Activated CD8-positive, alpha-beta memory T cell treated with anti-CD3 and anti-CD28 coated beads, Interleukin-2, amount 50 U/mL, for 24 hours (primary cell): ENCODE measurements around the gene DUS3L.
"Not testable (repeated sequence)": the region's sequence is repeated elsewhere in the genome, so short reads cannot be mapped to it uniquely, and the experiment has no call there.

Experiments used
- DNase-seq: peaks from one replicate; pipeline ENCODE4 v3.0.0-alpha.2; 2020; ENCODE audit errors: extremely low read depth

Gene DUS3L

DNA sequence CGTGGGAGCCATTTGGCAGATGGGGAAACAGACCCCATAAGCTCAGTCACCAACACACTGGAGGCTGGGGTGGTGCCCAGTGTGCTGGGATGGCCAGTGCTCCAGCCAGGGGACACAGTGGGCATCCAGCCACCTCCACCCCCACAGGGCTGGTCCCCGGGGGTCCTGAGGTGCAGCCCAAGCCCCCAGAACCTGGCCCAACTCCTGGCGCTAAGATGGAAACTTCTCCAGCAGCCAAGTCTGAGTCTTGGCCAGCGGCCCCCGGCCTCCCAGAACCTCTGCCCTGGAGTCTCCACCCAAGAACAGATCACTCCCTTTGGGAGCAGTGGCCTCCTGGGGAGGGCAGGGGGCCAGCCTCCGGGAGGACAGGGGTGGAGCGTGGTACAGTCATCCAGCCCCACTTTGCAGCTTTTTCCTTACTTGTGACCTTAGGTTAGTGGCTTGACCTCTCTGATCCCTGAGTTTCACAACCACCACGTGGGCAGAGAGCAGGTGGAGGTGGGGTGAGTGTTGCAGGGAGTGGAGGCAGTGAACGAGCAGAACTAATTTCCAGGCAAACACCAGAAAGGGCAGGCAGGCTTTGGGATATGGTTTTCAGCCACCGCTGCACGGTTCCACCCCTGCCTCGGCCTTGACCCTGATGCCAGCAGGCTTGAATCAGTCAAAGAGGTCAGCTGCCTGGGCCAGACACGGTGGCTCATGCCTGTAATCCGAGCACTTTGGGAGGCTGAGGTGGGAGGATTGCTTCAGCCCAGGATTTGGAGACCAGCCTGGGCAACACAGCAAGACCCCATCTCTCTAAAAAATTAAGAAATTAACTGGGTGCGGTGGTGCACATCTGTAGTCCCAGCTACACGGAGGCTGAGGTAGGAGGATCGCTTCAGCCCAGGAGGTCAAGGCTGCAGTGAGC is 9.7 kb upstream of the DUS3L start:
- DNase-seq, result no peak

DNA sequence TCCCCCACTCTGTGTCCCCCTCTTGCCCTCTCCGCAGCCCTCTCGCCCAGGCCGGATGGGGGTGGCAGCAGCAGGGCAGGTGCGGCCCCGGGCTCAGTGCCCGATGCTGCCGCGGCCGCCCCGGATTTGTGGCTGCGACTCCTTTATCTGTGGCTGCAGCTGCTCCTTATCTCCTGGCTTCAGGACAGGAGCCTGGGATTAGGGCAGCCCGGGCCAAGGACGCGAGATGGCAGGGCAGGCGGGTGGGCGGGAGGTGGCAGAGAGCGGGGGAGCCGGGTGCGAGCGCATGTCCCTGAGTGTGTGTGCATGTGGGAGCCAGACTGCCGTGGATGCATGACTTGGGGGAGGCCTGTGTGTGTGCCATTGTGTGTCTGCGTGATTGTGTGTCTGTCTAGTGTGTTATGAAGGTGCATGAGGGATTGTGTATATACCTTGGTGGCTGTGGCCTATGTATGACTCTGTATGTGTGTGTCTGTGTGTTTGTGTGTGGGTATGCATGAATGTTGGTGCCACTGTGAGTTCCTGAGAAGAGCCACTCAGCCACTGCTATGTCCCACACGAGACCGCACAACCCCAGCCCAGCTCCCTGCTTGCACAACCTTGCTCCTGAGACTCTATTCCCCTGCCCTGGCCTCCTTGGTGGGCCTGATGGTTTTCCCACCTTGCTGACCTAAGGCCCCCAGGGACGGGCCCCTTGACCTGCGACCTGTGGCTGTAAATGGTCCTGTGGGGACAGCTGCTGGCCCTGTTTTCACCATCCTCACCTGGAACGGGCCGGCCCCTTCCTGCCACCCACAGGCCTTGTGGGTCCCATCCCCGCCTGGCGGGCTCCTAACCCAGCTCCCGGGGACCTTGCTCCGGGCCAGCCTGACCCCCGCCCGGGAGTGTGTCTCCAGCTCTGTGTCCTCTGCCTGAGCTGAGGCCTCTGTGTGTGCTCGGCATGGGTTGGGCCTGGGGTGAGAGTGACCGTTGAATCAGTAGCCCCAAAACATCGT is 8.6 kb upstream of the DUS3L start:
- DNase-seq, result no peak

DNA sequence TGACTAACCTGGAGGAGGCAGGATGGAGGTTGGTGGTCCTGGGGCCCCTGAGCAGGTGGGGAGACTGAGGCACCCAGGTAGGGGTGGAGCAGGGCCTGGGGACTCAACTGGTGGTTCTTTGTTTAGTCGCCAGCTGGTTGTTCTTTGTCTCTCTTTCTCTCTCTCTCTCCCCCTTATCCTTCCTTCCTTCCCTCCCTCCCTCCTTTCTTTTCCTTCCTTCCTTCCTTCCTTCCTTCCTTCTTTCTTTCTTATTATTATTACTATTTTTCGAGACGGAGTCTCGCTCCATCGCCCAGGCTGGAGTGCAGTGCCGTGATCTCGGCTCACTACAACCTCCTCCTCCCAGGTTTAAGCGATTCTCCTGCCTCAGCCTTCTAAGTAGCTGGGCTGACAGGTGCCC is 7.3 kb upstream of the DUS3L start:
- DNase-seq, result no peak

DNA sequence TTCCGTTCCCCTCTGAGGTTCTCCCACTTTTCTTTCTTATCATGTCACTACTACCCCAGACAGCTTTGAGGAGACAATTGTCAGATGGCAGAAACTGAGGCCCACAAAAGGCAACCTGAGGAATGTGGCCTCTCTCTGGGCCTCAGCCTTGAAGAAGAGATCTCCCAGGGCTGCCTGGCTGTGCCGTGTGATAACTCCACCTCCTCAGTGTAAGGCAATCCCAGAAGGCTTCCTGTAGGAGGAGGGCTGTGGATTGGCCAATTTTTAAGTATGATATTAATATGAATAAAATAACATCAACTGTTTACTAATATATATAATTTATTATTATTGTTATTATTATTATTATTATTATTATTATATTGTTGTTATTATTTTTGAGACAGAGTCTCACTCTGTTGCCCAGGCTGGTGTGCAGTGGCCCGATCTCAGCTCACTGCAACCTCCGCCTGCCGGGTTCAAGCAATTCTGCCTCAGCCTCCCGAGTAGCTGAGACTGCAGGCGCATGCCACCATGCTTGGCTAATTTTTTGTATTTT is 4.5 kb upstream of the DUS3L start:
- no peak for DNase-seq

DNA sequence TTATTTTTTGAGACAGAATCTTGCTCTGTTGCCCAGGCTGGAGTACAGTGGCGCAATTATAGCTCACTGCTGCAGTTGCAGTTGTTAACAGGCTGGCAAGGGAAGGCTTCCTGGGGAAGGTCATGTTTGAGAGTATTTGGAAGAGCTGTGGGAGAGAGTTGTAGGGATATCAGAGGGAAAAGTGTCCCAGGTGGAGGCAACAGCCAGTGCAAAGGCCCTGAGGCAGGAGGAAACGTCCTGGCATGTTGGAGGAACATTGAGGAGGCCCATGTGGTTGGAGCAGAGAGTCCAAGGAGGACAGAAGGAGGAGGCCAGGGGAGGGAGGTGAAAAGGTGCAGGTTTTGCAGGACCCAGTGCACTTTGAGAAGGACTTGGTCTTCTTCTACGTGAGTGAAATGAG is 2.2 kb upstream of the DUS3L start:
- DNase-seq, result no peak

DNA sequence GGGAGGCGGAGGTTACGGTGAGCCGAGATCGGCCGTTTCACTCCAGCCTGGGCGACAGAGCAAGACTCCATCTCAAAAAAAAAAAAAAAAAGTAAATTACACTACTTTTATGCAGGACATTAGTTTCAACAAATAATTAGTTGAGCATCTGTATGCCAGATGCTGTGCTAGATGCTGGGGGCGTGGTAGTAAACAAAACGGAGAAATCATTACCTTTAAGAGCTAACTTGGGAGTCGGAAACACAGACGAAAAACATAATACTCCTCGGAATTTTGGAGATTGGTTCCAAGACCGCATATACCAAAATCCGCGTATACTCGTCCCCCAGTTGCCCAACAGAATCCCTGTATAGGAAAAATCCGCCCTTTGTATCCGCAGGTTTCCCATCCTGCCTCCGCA is 1.3 kb upstream of the DUS3L start:
- no peak for DNase-seq

DNA sequence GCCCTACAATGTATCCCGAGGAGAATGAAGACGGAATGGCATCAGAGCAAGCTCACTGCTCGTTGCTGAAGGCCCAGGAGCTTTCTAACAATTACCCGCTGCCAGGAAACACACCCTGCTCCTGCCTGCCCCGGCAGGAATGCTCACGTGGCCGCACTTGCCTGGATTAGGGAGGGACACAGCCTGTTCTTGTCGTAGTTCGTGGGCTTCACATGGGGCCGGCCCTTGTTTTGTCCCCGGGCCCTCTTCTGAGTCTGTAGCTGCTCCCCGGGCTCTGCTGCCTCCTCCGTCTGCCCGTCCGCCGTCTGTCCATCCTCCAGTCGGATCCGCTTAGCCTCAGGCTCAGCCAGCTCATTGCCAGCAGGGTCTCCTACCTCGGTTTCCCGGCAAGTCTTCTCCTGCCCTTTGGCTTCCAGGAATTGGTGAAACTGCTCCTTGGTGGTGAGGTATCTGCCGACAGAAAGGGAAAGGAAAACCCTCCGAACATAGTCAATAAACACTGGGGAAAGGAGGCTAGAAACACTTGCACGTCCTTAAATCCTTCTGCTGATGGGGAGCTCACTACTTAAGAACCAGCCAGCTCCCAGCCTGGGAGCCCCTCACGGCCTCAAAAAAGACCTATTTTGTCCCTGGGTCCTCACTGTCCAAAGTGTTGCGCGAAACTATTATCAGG is 941 bp downstream of the DUS3L start:
- DNase-seq, result no peak

DNA sequence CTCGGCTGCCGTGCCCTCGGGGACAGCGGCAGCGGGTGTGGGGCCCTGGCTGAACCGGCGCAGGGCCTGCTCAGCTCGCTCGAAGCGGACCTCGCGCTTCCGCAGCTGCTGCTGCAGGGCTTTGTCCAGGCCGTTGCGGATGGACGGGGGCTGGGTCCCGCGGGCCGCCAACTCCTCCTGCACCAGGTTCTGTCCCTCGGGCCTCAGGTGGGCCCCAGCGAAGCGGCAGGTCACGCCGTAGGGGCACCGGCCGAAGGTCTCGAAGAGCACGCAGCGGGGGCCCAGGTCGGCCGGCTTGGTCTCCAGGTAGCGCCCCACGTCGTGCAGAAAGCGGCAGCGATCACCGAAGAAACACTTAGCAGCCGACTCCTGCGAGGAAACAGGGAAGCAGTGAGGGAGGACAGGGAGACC is 1.6 kb downstream of the DUS3L start:
- no peak for DNase-seq

DNA sequence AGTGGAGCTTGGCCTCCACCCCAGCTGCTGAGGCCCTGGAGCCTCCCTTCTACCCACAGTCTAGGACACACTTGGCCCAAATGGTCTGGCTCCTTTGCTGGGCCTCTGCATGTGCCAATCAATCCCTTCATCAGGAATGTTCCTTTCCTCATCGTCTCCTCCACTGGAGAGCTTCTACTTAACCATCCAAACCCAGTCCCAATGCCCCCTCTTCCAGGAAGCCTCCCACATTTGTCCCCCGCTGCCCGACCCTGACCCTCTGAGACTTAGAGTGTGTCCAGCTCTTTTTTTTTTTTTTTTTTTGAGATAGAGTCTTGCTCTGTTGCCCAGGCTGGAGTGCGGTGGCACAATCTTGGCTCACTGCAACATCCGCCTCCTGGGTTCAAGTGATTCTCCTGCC is 2.5 kb downstream of the DUS3L start:
- DNase-seq, result no peak

DNA sequence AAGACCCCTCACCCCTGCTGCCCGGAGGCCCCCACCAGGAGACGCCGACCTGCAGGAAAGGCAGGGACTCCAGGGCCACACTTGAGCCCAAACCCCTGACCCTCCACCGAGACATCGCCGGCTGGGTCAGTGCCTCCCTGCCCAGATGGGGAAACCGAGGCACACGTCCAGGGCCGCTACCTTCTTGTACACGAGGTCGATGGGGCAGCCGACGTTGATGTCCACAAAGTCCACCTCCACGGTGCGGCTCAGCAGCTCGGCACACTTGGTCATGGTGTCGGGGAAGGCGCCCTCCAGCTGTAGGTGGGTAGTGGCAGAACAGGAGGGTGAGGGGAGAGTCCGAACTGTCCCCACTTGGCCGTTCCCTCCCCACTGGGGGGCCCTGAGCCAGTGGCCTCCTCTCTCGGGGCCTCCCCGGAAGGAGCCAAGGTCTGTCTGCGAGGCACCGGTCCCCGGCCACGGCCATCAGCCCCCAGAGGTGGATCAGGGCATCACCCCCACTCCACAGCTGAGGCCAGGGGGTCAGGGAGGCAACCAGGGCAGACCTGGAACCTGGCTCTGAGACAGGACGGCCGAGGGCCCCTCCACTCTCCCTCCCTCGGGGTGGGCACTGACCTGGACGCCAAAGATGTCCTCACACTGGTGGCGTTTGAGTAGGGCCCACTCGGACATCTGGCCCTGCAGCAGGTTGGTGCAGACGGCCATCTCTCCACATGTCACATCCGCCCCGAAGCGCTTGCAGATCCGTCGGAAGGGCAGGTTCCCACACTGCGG is 3.4 kb downstream of the DUS3L start:
- DNase-seq, result no peak

DNA sequence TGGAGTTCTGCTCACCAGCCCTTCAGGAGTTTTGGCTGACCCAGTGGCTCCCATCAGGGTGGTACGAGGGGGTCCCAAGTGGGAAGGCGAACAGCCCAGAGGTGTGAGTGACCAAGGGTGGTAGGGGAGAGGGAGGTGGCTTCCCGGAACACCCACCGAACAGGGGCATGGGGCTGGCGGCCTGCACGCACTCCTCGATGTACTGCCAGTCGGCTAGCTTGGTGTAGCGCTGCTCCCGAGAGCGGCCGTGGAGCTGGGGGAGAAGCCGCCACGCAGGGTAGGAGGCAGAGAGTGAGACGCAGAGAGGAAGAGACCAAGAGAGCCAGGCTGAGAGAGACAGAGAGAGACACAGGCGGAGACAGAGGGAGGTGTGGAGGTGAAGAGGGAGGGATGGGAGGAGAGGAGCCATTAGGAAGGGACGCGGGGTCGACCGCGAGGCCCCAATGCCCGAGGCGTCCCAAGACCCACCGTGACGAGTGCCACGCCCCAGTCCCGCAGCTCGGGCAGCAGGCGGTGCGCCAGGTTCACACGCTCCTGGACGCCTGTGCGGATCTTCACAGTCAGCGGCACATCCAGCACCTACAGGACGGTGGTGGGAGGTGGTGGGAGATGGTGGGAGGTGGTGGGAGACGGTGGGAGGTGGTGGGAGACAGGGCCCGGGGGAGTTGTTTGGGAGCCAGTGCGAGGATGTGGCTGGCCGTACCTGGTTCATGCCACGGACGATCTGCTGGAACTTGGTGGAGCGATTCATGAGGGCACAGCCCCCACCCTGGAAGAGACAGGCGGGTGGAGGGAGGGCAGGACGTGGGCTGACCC is 4.2 kb downstream of the DUS3L start:
- DNase-seq, result no peak

DNA sequence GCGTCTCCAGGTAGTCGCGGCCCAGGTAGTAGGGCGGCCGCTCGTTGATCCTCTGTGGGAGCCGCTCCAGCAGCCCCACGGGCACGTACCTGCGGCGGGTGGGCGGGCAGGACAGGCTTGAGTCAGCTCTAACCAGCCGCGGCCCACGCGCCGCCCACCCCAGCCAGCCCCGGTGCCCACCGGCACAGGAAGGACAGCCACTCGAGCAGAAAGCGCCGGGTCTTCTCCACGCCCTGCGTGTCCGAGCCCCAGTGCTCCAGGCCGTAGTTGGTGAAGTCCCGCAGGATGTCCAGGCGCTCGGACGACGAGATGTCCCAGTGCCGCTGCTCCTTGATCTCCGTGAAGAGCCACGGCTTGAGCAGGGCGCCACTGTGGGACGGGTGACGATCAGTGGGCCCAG is 5.5 kb downstream of the DUS3L start:
- no peak for DNase-seq

DNA sequence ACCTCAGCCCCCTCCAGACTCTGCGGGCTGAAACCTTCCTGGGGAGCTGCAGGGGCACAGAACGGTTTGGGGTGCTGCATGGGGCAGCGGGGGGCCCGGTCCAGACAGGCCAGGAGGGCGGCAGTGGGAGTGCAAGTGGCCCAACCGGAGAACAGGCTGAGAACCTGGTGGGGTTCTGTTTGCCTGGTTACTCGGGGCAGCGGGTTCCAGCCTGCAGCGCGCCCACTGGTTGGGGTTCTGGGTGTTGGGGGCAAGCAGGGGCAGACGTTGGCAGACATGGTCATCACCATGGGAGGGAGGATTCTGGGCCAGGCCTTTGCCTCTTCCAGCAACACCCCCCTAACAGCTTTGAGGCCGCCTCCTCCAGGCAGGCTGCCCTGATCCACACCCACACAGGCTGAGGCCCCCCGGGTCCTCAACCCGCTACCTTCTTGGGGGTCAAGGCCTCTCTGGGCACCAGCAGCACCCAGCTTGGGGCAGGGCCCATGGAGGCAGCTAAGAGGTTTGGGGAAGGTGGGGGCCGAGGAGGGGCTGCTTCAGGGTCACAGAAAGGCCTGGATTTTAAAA is 6.3 kb downstream of the DUS3L start, which contains the start of gene PRR22:
Gene PRR22, minus strand, starts transcription at position 166 of the 567 bp plus-strand sequence. Its CDS starts 86 bp downstream, at position 80.
- DNase-seq, result no peak

DNA sequence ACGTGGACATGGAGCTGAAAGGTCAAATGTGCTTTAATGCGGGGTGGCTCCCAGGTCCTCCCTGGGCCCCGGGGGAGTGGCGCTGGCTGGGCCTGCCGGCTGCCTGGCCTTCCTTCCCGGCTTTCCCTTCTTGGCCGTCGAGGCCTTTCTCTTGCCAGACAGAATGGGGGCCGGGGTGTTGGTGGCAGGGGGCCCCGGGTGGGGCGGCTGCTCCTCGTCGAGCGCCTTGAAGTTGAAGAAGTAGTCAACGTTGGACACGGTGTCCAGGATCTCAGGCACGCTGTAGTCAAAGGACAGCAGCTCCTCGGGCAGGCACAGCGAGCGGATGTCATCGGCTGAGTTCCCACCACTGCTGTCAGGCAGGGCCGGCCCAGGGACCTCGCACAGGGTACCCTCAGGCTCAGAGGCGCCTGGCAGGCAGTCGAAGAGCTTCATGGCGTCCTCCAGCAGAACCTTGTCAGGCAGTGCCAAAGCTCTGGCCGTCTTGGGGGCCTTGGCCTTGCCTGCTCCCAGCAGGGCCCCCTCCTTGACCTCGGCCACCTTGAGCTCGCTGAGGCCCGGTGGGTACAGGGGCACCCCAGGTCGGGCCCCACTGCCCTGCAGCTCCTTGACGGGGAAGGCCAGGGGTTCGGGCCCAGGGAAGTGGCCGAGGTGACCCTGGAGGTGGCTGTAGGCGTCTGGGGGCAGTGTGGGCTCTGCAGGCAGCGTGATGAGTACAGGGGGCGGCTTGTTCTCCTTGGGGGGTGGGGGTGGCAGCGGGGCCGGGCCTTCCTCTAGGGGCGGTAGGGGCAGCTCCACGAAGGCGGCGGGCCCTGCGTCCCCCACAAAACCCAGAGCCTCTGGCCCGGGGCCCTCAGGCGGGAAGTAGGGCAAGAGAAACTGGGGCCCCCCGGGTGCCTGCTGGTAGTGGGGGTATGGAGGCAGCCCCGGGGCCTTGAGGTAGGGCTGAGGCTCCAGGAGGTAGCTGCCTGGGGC is 7.7 kb downstream of the DUS3L start:
- DNase-seq, result no peak

DNA sequence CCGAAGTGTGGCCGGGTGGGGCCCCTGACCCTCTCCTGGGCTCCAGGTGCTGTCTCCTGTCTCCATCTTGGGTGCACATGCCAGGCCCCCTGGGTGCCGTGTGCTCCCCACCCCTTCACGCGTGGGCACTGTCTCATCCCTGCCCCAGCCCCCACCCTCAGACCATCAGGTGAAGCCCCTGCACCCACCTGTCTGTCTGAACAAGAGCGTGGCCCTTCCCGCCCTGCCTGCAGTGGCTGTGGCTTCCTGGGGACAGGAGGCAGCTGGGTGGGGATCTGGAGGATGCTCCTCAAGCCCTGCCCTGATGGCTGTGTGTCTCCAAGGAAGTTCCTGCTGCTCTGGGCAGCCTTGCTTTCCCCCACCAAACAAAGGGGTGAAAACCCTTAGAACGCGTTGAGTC is 8.6 kb downstream of the DUS3L start:
- no peak for DNase-seq

DNA sequence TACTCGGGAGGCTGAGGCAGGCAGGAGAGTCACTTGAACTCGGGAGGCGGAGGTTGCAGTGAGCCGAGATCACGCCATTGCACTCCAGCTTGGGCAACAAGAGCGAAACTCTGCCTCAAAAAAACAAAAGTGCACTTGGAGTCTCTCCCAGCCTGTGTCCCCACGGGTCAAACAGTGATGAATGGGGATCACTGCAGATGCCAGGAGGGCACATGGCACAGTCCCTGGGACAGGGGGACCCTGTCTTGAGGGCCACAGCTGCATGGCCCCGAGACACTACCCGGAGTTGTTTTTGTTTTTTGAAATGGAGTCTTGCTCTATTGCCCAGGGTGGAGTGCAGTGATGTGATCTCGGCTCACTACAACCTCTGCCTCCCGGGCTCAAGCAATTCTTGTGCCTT is 10.0 kb downstream of the DUS3L start:
- not testable (repeated sequence) for DNase-seq

DNA sequence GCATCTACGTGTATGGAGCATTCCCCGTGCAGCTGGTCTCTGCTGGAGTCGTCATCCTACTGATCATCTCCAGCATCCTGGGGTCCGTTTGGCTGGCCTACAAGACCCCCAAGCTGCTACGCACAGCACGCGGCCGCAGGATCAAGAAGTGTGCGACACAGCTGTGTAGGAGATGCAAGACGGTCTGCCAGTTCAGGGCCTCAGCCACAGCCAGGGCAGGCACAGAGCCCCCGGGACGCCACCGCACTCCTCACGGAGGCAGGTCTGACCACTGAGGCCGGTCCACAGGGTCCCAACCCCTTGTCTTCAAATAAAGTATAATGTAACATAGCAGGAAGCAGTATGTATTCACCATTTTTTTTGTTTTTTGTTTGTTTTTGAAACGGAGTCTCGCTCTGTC is 12.6 kb downstream of the DUS3L start:
- DNase-seq, result no peak

DNA sequence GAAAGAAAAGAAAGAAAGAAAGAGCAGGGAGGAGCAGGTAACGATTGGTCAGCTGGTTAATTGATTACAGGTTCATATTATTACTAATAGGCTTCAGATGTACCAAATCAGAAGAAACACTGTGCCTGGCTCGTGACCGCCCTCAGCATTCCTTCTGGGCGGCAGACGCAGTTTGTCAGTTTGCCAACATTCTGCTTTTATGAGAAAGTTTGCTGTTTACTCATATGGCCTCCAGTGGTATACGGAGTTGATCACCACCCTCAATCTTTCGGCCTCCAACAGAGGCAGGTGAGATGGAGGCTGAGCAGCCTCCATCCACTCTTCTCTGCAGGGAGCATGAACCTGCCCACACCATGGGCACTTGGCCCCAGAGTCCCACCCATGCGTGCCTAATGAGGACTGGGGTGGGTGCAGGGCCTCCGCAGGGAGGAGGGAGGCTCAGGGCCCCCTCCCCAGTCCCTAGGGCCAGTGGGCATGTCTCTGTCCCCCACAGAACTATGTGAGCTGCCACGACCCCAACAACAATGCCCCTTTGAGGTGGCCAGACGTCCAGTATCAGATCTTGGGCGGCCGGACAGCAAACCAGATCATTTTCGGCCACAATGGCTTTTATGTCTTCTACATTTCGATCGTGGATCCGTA is 15.2 kb downstream of the DUS3L start:
- no peak for DNase-seq
